PFSK-1 (cell line): ENCODE data around the gene TMEM132D.

Source experiments
- POLR2AphosphoS5 ChIP-seq: IDR thresholded peaks from 2 replicates; pipeline ENCODE4 v1.6.1; 2012; ENCODE audit warnings: low read depth, mild to moderate bottlenecking, control low read depth, low read length, moderate library complexity
- REST ChIP-seq, 2 experiments: IDR thresholded peaks; 2 replicates each; pipeline versions ENCODE4 v1.6.1 to v1.8.0; 2011 to 2012; ENCODE audit warnings: low read depth in 2 of 2, low read length in 2 of 2, control low read depth in 1 of 2, inconsistent platforms in 1 of 2, mild to moderate bottlenecking in 1 of 2, moderate library complexity in 1 of 2; ENCODE audit not compliant: insufficient read depth in 1 of 2
- SIN3A ChIP-seq: IDR thresholded peaks from 2 replicates; pipeline ENCODE4 v1.6.1; 2012; ENCODE audit warnings: mild to moderate bottlenecking, low read length, moderate library complexity, borderline replicate concordance; ENCODE audit not compliant: insufficient read depth

- TF ChIP-seq POLR2AphosphoS5: no peak
- no peak for TF ChIP-seq REST (IDR thresholded peaks at IDR 0.05; ENCODE audit: insufficient read depth in 1 of 2, low read depth in 2 of 2, low read length in 2 of 2)
- no peak for TF ChIP-seq SIN3A
Observed at GRCh38 chr12:129067491-129067890, 836.3 kb downstream of the TMEM132D start.
